ENCODE data around the gene SAMD13. TPM values are rescaled to one million over a fixed set of nuclear protein-coding genes. Genes with fewer than 3 reads are reported as not detected.

SAMD13 gene
- total RNA-seq, 1 experiment from 2014 or later, result 0.61 TPM

GRCh38 chr1:84269306-84269705 is 32.2 kb upstream of the SAMD13 start:
- no peak overlapping the region for H3T11ph ChIP-seq (ENCODE audit: low read length)
- H2AFZ ChIP-seq (ENCODE audit: low read length), result no peak overlapping the region
- H3K4me1 ChIP-seq (ENCODE audit: insufficient read depth, low read length), result no peaks in the 10 kb centered on the region; the same call in 1 of the 2 replicates
- no peaks in the 10 kb centered on the region for H3K27me3 ChIP-seq (ENCODE audit: insufficient read depth, low read length)
- H3K9me3 ChIP-seq (ENCODE audit: control insufficient read depth, low read depth, low read length), result no peaks in the 10 kb centered on the region
- no peaks in the 10 kb centered on the region for H3K79me2 ChIP-seq (ENCODE audit: insufficient read depth, low read length)
- no peaks in the 10 kb centered on the region; a peak in 1 of 5 replicates for H3K9me3 Mint-ChIP-seq
- no CpG with 5 or more reads among the region's 2 CpGs for WGBS (ENCODE audit: extremely low coverage, insufficient read length, low lambda C conversion rate)
- H3K18ac ChIP-seq (ENCODE audit: insufficient read length, low read depth, low read length), result no peak overlapping the region
- H4K20me1 ChIP-seq (ENCODE audit: control insufficient read depth, insufficient read depth, insufficient read length), result no peaks in the 10 kb centered on the region
- no peak overlapping the region for H2BK15ac ChIP-seq (ENCODE audit: low read depth, low read length)
- H3K56ac ChIP-seq (ENCODE audit: insufficient read length, low read depth, low read length), result no peak overlapping the region
- H3K4me3 Mint-ChIP-seq, result no peak overlapping the region
- TF ChIP-seq, protein P1, sequence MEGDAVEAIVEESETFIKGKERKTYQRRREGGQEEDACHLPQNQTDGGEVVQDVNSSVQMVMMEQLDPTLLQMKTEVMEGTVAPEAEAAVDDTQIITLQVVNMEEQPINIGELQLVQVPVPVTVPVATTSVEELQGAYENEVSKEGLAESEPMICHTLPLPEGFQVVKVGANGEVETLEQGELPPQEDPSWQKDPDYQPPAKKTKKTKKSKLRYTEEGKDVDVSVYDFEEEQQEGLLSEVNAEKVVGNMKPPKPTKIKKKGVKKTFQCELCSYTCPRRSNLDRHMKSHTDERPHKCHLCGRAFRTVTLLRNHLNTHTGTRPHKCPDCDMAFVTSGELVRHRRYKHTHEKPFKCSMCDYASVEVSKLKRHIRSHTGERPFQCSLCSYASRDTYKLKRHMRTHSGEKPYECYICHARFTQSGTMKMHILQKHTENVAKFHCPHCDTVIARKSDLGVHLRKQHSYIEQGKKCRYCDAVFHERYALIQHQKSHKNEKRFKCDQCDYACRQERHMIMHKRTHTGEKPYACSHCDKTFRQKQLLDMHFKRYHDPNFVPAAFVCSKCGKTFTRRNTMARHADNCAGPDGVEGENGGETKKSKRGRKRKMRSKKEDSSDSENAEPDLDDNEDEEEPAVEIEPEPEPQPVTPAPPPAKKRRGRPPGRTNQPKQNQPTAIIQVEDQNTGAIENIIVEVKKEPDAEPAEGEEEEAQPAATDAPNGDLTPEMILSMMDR (conservative IDR thresholded peaks at IDR 0.05), result no peak
- no peak overlapping the region for H4K8ac ChIP-seq (replicated peaks; ENCODE audit: insufficient read length, low read depth, low read length)
- no peak for DNase-seq
- no peaks in the 10 kb centered on the region for H3K79me1 ChIP-seq (ENCODE audit: insufficient read depth, low read depth, low read length, poor library complexity, severe bottlenecking)
- H3K14ac ChIP-seq (ENCODE audit: insufficient read depth, low read length), result no peak overlapping the region
- peaks cover 10% of the 10 kb centered on the region for H3K27me3 Mint-ChIP-seq (ENCODE audit: low read depth)
- no peak overlapping the region for H3K27ac ChIP-seq (ENCODE audit: insufficient read length, low read depth, low read length)
- no peak overlapping the region; a peak in 1 of 7 replicates for H3K27ac Mint-ChIP-seq
- no peak overlapping the region for H4K5ac ChIP-seq (ENCODE audit: insufficient read length, low read depth, low read length)
- H4K91ac ChIP-seq (ENCODE audit: insufficient read length, low read depth, low read length), result no peak overlapping the region
- H2BK120ac ChIP-seq (ENCODE audit: low read depth, low read length, poor library complexity, severe bottlenecking), result no peak overlapping the region
- no peak overlapping the region for H3K9ac ChIP-seq (ENCODE audit: extremely low read depth, insufficient read length, low read length)
- no peak overlapping the region for H2BK20ac ChIP-seq (ENCODE audit: low read depth, low read length, poor library complexity, severe bottlenecking)
- H3K4me1 Mint-ChIP-seq, result peaks cover 23% of the 10 kb centered on the region in 2 experiments
- no peak overlapping the region for H2BK5ac ChIP-seq (ENCODE audit: insufficient read length, low read length)
- no peak overlapping the region for H2BK12ac ChIP-seq (ENCODE audit: insufficient read length, low read depth, low read length)
- no peaks in the 10 kb centered on the region for H3K36me3 Mint-ChIP-seq (ENCODE audit: insufficient read depth in 1 of 3, low read depth in 3 of 3)
- no peak overlapping the region for H3K4me2 ChIP-seq (ENCODE audit: insufficient read depth, insufficient read length, low read length)
- no peak overlapping the region for H2AK5ac ChIP-seq (ENCODE audit: insufficient read length, low read length)
- H3K23me2 ChIP-seq (ENCODE audit: insufficient read length, low read depth, low read length, poor library complexity, severe bottlenecking), result no peaks in the 10 kb centered on the region
- no peak overlapping the region for H3K23ac ChIP-seq (ENCODE audit: insufficient read length, low read depth, low read length)
- H3K4ac ChIP-seq (ENCODE audit: low read depth, low read length), result no peak overlapping the region
